Stimulated activated CD4-positive, alpha-beta T cell treated with anti-CD3 and anti-CD28 coated beads, Interleukin-2, amount 100 ng/mL, for 4 hours (primary cell): ENCODE measurements around the gene RDH14.

Source experiments
- DNase-seq: peaks from one replicate; pipeline ENCODE4 v3.0.0-alpha.2; 2020; ENCODE audit warnings: low read depth

Gene RDH14

GRCh38 chr2:18560031-18560796, at the start of gene RDH14:
Gene RDH14 (minus strand): TSS chr2:18560653. CDS start chr2:18560572, 81 bp downstream.
- DNase-seq, result peak; percentile 88

GRCh38 chr2:18610090-18610489, 49.6 kb upstream of the RDH14 start:
- no peak for DNase-seq

GRCh38 chr2:18605115-18605514, 44.7 kb upstream of the RDH14 start:
- DNase-seq, result no peak

GRCh38 chr2:18604531-18604885, 44.1 kb upstream of the RDH14 start:
- no peak for DNase-seq

GRCh38 chr2:18603854-18604530, 43.5 kb upstream of the RDH14 start:
- DNase-seq, result no peak

GRCh38 chr2:18602298-18602697, 41.8 kb upstream of the RDH14 start:
- no peak for DNase-seq

- no peak for DNase-seq
These were observed 39.8 kb upstream of the RDH14 start for GRCh38 chr2:18600255-18600613.

- no peak for DNase-seq
These were observed 39.2 kb upstream of the RDH14 start for GRCh38 chr2:18599509-18600254.

- DNase-seq, result no peak
These were observed 38.5 kb upstream of the RDH14 start for GRCh38 chr2:18598848-18599484.

GRCh38 chr2:18597618-18598017, 37.2 kb upstream of the RDH14 start:
- DNase-seq, result no peak

- DNase-seq, result no peak
These were observed 36.5 kb upstream of the RDH14 start for GRCh38 chr2:18596993-18597392.

- no peak for DNase-seq
These were observed 33.0 kb upstream of the RDH14 start for GRCh38 chr2:18593496-18593895.

- no peak for DNase-seq
These were observed 31.9 kb upstream of the RDH14 start for GRCh38 chr2:18592372-18592771.

- DNase-seq, result no peak
These were observed 28.9 kb upstream of the RDH14 start, which contains the start of gene NT5C1B for GRCh38 chr2:18589354-18589753. Gene NT5C1B (minus strand): TSS chr2:18589569. CDS start chr2:18589468, 101 bp downstream.

- DNase-seq, result no peak
These were observed 28.3 kb upstream of the RDH14 start for GRCh38 chr2:18588802-18589201.

- DNase-seq, result no peak
These were observed 27.6 kb upstream of the RDH14 start for GRCh38 chr2:18588049-18588448.

GRCh38 chr2:18585526-18585925, 25.1 kb upstream of the RDH14 start:
- DNase-seq, result no peak

- no peak for DNase-seq
These were observed 24.1 kb upstream of the RDH14 start for GRCh38 chr2:18584608-18584954.

- no peak for DNase-seq
These were observed 23.6 kb upstream of the RDH14 start for GRCh38 chr2:18583905-18584607.

GRCh38 chr2:18580606-18581005, 20.2 kb upstream of the RDH14 start:
- no peak for DNase-seq

- DNase-seq, result no peak
These were observed 17.6 kb upstream of the RDH14 start for GRCh38 chr2:18578033-18578432.
